Measurements from ENCODE around the gene DNAJB8.

The DNAJB8 gene

GRCh38 chr3:128482666-128483656 is 16.3 kb upstream of the DNAJB8 start:
- DNase-seq (ENCODE audit: low spot score) = peak; percentile 75

DNA sequence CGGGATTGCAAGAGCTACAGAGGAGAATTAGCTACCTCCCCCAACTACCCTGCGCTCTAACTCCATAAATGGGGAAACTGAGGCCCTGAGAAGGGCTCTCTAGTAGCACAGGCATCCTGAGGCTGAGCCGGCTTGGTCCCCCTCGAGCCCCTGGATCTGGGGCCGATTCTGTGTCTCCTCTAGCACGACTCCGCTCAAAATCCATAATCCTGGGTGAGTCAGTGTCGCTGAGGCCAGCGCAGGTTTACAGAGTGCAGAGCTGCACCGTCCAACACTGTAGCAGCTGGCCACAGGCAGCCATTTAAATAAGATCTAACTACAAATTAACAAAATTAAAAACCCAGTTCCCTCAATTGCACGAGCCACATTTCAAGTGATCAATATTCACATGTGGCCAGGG is 15.5 kb upstream of the DNAJB8 start:
- DNase-seq (ENCODE audit: low spot score) = no peak

DNA sequence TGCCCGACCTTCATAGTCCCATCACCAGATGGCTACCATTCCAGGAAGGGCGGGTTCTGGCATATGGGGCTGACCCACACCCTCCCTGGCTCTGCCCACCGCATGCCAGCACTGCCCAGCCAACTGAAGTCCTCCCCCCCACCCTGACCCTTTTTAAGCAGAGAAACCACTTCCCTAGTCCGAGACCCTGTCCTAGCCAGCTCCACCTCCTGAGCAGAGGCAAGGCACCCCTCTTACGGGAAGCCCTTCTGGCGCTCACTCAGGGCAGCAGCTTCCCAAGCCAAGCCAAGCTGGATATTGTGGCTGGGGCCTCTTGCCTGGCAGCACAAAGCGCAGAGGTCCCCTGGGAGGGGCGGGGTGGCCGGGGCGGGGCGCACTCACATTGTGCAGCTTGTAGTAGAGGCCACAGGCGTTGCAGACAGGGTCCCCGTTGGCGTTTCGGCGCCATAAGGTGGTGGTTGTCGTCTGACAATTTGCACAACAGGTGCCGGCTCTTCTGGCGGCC is 14.8 kb upstream of the DNAJB8 start:
- DNase-seq (ENCODE audit: low spot score) = no peak

DNA sequence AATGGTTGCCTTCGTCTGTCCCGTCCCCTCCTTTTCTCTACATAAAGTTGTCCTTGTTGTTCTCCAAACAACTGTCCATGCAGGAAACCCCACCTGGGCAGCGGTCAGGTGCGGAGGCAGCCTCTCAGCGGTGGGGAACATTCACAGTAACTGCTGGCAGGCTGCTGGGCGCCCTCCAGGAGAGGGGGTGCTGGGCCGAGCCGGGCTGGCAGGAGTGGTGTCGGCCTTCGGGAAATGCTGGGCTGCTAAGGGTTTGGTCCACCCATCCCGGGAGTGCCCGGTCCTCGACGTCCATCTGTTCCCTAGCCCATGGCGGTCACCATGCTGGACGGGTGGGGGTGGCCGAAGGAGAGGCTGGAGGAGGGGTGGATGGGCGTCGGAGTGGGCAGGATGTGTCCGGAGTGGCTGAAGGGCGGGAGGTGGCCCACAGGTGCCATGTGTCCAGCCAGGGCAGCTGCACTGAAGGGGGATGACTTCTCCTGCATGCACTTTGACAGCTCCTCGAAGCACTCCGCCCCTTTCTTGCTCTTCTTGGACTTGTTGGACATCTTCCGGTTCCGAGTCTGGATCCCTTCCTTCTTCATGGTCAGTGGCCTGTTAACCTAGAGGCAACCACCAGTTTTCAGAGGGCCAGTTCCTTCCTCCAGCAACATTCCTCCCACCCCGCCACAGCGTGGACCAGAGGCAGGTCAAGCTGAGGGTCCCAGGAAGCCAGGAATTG is 14.2 kb upstream of the DNAJB8 start:
- no peak for DNase-seq (ENCODE audit: low spot score)

- DNase-seq (ENCODE audit: low spot score) = no peak
These were observed 13.6 kb upstream of the DNAJB8 start for GRCh38 chr3:128480278-128480677.

- no peak for DNase-seq (ENCODE audit: low spot score)
These were observed 12.9 kb upstream of the DNAJB8 start for GRCh38 chr3:128479558-128480086.

DNA sequence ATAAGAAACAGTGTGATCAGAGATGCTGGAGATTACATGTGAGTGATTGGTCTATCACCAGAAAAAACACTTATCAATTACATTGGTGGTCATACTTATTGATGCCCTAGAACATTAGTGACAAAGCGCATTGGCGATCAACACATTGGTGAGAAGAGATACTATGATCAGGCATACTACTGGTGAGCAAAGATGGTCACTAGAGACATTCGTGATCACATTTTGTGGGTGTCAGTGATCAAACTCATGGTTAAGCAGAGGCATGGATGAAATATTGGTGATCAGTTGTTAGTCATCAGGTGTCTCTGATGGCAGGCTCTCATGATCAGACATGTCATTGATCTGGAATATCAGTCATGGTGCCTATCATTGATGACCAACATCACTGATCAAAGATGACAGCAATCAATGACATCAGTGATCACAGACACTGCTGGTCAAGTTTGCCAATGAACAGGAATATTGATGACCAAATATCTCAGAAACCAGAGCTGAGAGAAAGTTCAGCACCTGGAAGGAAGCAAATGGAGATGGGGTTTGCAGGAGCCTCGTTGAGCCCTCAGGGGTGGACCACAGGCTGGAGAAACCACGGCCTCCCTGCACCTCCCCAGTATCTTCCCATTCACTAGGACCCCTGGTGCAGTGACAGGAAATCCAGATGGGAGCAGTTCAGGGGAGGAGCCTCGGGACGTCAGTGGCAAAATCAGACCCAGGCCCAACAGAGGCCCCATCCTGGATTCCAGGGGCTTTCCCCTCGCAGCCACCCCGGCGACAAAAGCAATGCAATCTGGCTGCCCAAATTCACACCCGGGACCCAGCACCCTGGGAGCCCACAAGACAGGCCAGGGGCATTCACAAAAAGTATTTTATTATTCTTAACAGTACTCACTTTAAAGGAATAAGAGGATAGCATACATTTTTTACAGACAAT is 12.2 kb upstream of the DNAJB8 start:
- DNase-seq (ENCODE audit: low spot score) = no peak

DNA sequence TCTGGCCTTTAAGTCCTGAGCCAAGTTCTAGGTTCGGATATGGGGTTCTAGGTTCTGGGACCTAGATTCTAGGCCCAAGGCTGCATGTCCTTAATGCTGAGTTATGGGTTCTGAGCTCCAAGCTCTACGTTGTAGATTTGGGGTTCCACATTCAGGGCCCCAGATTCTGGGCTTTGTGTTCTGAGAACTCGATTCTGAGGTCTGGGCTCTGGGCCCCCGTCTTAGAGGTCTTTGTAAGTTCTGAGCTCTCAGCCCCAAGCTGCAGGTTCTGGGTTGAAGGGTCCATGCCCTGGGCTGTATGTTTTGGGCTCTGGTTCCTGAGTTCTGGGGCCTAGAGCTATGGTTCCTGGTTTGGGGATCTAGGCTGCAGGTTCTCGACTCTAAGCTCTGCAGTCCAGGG is 10.0 kb upstream of the DNAJB8 start:
- DNase-seq (ENCODE audit: low spot score) = no peak

- DNase-seq (ENCODE audit: low spot score) = no peak
These were observed 8.7 kb upstream of the DNAJB8 start for GRCh38 chr3:128475355-128475754.

DNA sequence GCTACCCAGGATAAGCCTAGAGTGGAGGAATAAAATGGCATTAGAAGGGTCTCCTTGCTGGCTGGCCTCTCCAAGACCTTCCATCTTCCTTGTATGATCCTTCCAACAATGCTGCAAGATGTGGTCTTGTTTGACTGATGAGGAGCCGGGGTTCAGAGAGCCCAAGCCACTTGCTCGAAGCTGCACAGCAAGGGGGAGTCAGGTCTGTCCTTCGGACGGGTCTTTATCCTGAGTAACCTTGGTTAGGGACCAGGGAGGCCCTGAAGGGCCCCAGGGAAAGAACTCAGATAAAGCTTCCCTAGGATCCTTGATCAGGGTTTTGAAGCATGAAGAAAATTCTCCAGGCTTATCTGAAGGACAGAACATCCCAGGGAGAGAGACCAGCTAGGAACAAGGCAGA is 7.0 kb upstream of the DNAJB8 start:
- DNase-seq (ENCODE audit: low spot score) = no peak

DNA sequence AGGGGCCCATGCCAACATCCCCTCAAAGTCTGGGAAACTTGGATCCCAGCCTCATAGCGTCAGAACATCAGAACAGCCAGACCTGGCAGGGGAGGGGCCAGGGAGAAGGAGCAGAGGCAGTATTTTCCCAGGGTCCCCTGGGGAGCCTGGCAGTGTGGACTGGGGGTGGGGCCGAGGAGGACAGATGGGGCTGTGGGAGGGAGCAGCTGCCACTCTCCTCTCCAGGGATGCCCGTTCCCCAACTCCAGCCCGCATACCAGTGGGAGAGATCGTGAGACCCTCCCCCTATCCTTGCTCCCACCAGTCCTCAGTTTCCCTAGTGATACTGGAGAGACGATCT is 6.5 kb upstream of the DNAJB8 start:
- no peak for DNase-seq (ENCODE audit: low spot score)

DNA sequence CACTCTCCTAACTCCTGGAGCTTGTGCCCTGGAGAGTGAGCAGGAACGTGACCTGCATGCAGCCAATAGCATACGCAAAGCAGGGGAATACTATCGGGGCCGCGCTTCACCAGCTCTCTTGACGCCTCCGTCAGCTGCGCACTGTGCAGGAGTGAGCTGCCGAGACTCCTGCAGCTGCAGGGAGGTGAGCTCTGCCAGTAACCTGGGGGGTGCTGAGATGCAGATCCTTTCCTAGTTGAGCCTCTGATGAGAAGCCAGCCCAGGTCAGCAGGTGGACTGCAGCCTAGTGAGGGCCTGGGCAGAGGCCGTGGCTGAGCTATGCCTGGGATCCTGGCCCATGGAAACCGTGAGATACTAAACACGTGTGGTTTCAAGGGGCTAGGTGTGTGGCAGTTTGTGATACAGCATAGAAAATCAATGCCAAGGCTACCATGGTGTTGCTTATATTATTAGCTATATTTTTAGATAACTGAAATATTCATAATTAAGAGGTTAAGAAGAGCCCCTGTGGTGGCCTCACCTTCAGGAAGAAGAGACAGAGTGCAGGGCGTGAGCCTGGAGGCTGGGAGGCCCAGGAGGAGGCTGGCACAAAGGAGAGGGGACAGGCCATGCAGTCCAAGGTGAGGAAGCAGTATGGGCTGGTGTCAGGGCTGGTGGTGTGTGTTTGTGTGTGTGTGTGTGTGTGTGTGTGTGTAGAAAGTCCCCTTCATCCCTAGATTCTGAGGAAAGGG is 5.9 kb upstream of the DNAJB8 start:
- DNase-seq (ENCODE audit: low spot score) = no peak

GRCh38 chr3:128471720-128472119 is 5.0 kb upstream of the DNAJB8 start:
- DNase-seq (ENCODE audit: low spot score) = no peak

DNA sequence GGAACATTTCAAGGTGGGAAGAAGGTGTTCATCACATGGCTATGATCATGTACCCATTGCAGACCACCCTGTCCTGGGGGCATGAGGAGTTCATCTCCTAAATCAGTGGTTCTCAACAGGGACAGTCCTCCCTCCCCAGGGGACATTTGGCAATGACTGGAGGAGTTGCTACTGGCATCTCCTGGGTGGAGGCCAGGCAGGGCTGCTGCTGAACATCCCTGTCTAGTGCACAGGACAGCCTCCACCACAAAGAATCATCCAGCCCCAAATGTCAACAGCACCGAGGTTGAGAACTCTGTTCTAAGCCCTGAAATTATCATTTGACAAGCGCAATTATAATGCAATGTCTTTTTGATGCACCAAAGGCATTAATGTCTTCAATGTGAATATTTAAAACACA is 4.4 kb upstream of the DNAJB8 start:
- no peak for DNase-seq (ENCODE audit: low spot score)

GRCh38 chr3:128470134-128470899 is 3.6 kb upstream of the DNAJB8 start:
- no peak for DNase-seq (ENCODE audit: low spot score)

GRCh38 chr3:128469556-128469955 is 2.9 kb upstream of the DNAJB8 start:
- no peak for DNase-seq (ENCODE audit: low spot score)

GRCh38 chr3:128468791-128469527 is 2.3 kb upstream of the DNAJB8 start:
- no peak for DNase-seq (ENCODE audit: low spot score)

- DNase-seq (ENCODE audit: low spot score) = no peak
These were observed 1.6 kb upstream of the DNAJB8 start for GRCh38 chr3:128468285-128468790.

DNA sequence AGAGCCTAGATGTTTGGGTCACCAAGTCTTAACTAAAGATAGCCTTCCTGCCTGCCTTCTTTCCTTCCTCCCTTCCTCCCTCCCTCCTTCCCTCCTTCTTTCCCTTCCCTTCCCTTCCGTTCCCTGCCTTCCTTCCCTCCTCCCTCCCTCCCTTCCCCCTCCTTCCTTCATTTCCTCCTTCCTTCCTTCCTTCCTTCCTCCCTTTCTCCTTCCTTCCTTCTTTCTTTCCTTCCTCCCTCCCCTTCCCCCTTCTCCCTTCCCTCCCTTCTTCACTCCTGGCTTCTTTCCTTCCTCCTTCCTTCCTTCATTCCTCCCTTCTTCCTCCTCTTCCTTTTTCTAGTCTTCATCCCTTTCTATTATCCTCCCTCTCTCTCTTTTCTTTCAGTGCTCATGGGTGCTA is 2.0 kb downstream of the DNAJB8 start:
- DNase-seq (ENCODE audit: low spot score) = no peak
